HCT116 (cell line): Measurements from ENCODE around the gene ESRRA. TPM values are rescaled to one million over a fixed set of nuclear protein-coding genes. Genes with fewer than 3 reads are reported as not detected.

Experiments used
- ATAC-seq: fragments of 200-7000 bp; cut with Tn5 transposase; 2 replicates; pipeline ENCODE4 v1.9.1; 2020; ENCODE audit warnings: mild to moderate bottlenecking, moderate library complexity
- BruUV-seq: library from RNA; stranded (reverse); fragments of 400-500 nt; replicated peaks from 2 replicates; lab custom pipeline; 2021; lab: Mats Ljungman, UMichigan
- CTCF ChIA-PET: fragments of 300-600 bp; sonication (Branson Sonifier 250); formaldehyde crosslinking; loops from one replicate; lab custom pipeline; 2021; ENCODE audit warnings: antibody characterized with exemption; lab: Charles Lee
- POLR2A ChIA-PET: fragments of 300-600, 350-600 bp; sonication (Branson Sonifier 250); formaldehyde crosslinking; loops from one replicate; lab custom pipeline; 2021; ENCODE audit warnings: antibody characterized with exemption; lab: Charles Lee
- RAD21 ChIA-PET, 2 experiments: fragments of 300-600 bp; sonication (Branson Sonifier 250); formaldehyde crosslinking; loops; one replicate each; lab custom pipeline; 2023; ENCODE audit warnings: low total read pairs in 2 of 2; ENCODE audit not compliant: uncharacterized antibody in 2 of 2, unreplicated experiment in 2 of 2, low non-redundant PET in 1 of 2; lab: Charles Lee
- DNase-seq: peaks from one replicate; pipeline ENCODE4 v3.0.0-alpha.2; 2010; ENCODE audit warnings: low read depth, low spot score
- H2AFZ ChIP-seq: fragments of 200-600 bp; shearing (Covaris generic), sonication (generic); 2 replicates; pipeline ENCODE4 v1.6.1; 2017; ENCODE audit warnings: low read depth, mixed run types, mixed read lengths, antibody characterized with exemption, low read length; ENCODE audit not compliant: poor library complexity, severe bottlenecking
- H3K27ac ChIP-seq: 2 replicates; pipeline ENCODE4 v1.5.1; 2012; ENCODE audit warnings: low read depth, low read length
- H3K27me3 ChIP-seq: fragments of 200-600 bp; sonication (generic); 2 replicates; pipeline ENCODE4 v1.6.1; 2016; ENCODE audit warnings: mixed run types, low read length, mixed read lengths; ENCODE audit not compliant: insufficient read depth
- H3K36me3 ChIP-seq, 2 experiments: fragments of 200-500 bp in 1 of 2; fragments of 200-600 bp in 1 of 2; sonication (Bioruptor generic) in 1 of 2; sonication (generic) in 1 of 2; 2 replicates each; pipeline versions ENCODE4 v1.5.1 to v1.6.1; 2014 to 2016; ENCODE audit warnings: low read length in 2 of 2, inconsistent platforms in 1 of 2, mixed read lengths in 1 of 2, mixed run types in 1 of 2; ENCODE audit not compliant: insufficient read depth in 2 of 2, control insufficient read depth in 1 of 2
- H3K4me1 ChIP-seq, 2 experiments: fragments of 200-600 bp in 1 of 2; sonication (generic) in 1 of 2; 2 replicates each; pipeline versions ENCODE4 v1.5.1 to v1.6.1; 2012 to 2017; ENCODE audit warnings: low read length in 2 of 2, inconsistent platforms in 1 of 2, mild to moderate bottlenecking in 1 of 2, mixed read lengths in 1 of 2, mixed run types in 1 of 2, moderate library complexity in 1 of 2; ENCODE audit not compliant: insufficient read depth in 2 of 2, control insufficient read depth in 1 of 2
- H3K4me2 ChIP-seq: fragments of 200-600 bp; sonication (generic); 2 replicates; pipeline ENCODE4 v1.6.1; 2017; ENCODE audit warnings: mixed run types, low read length, mixed read lengths
- H3K4me3 ChIP-seq, 2 experiments: fragments of 200-600 bp in 1 of 2; sonication (generic) in 1 of 2; replicated peaks in 1 of 2; 2 replicates each; pipeline ENCODE4 v1.5.1; 2011 to 2016; ENCODE audit warnings: low read length in 2 of 2, control low read depth in 1 of 2, low read depth in 1 of 2, mild to moderate bottlenecking in 1 of 2, mixed read lengths in 1 of 2, mixed run types in 1 of 2
- H3K79me2 ChIP-seq: fragments of 200-600 bp; sonication (generic); 2 replicates; pipeline ENCODE4 v1.6.1; 2017; ENCODE audit warnings: mild to moderate bottlenecking, mixed run types, low read length, moderate library complexity, mixed read lengths; ENCODE audit not compliant: insufficient read depth
- H3K9ac ChIP-seq: fragments of 200-600 bp; sonication (generic); 2 replicates; pipeline ENCODE4 v1.6.1; 2016; ENCODE audit warnings: low read length, mixed read lengths
- H3K9me2 ChIP-seq: fragments of 200-600 bp; sonication (generic), shearing (Covaris generic); 2 replicates; pipeline ENCODE4 v1.6.1; 2017; ENCODE audit warnings: mixed run types, mild to moderate bottlenecking, moderate library complexity; ENCODE audit not compliant: insufficient read depth
- H3K9me3 ChIP-seq, 2 experiments: fragments of 200-500 bp in 1 of 2; fragments of 200-600 bp in 1 of 2; sonication (Bioruptor generic) in 1 of 2; sonication (generic) in 1 of 2; 2 replicates each; pipeline ENCODE4 v1.6.1; 2014 to 2017; ENCODE audit warnings: low read length in 2 of 2, mixed read lengths in 2 of 2, inconsistent platforms in 1 of 2, low read depth in 1 of 2, mild to moderate bottlenecking in 1 of 2, mixed run types in 1 of 2, moderate library complexity in 1 of 2; ENCODE audit not compliant: control insufficient read depth in 1 of 2, insufficient read depth in 1 of 2
- H4K20me1 ChIP-seq: fragments of 200-600 bp; sonication (generic), shearing (Covaris generic); 2 replicates; pipeline ENCODE4 v1.6.1; 2017; ENCODE audit warnings: mixed run types, mild to moderate bottlenecking, moderate library complexity; ENCODE audit not compliant: insufficient read depth
- CBX3 ChIP-seq: IDR thresholded peaks from 2 replicates; pipeline ENCODE4 v1.6.1; 2012; ENCODE audit warnings: low read depth
- ELF1 ChIP-seq: IDR thresholded peaks from 2 replicates; pipeline ENCODE4 v1.6.1; 2012; ENCODE audit warnings: low read depth, borderline replicate concordance
- EZH2phosphoT487 ChIP-seq: fragments of 200-600 bp; IDR thresholded peaks from 2 replicates; pipeline ENCODE4 v1.6.1; 2018; ENCODE audit warnings: antibody characterized with exemption, borderline replicate concordance
- FOSL1 ChIP-seq: IDR thresholded peaks from 2 replicates; pipeline ENCODE4 v1.6.1; 2012; ENCODE audit warnings: low read depth
- RAD21 ChIP-seq: IDR thresholded peaks from 2 replicates; pipeline ENCODE4 v1.6.1; 2012; ENCODE audit warnings: low read depth, mild to moderate bottlenecking
- REST ChIP-seq: IDR thresholded peaks from 2 replicates; pipeline ENCODE4 v1.6.1; 2012; ENCODE audit warnings: low read depth
- SP1 ChIP-seq: IDR thresholded peaks from 2 replicates; pipeline ENCODE4 v1.6.1; 2012; ENCODE audit warnings: low read depth
- SRF ChIP-seq: IDR thresholded peaks from 2 replicates; pipeline ENCODE4 v1.6.1; 2012; ENCODE audit warnings: low read depth
- TCF7L2 ChIP-seq: IDR thresholded peaks from 2 replicates; pipeline ENCODE4 v1.7.0; 2011; ENCODE audit warnings: borderline replicate concordance, inconsistent platforms; ENCODE audit not compliant: insufficient read depth, insufficient read length; ENCODE audit errors: extremely low read depth
- ZFX ChIP-seq: fragments of 450-650 bp; IDR thresholded peaks from 2 replicates; pipeline ENCODE4 v1.6.1; 2017
- intact Hi-C: fragments of 100-400 bp; cut with micrococcal nuclease; formaldehyde crosslinking; loops from 2 replicates; pipeline ENCODE4 v1.10.0; 2022
- total RNA-seq: library from RNA; stranded (reverse); gene quantifications from one replicate; pipeline ENCODE4 v1.2.1, GENCODE V29; 2021; ENCODE audit not compliant: unreplicated experiment
- TF ChIP-seq, protein P1 (sequence below): IDR thresholded peaks from 2 replicates; pipeline ENCODE4 v1.6.1; 2012

The ESRRA gene
- total RNA-seq, 1 experiment from 2014 or later, result 62.7 TPM

GRCh38 chr11:64281957-64282770 lies 23.2 kb upstream of the ESRRA start:
- Histone ChIP-seq H3K79me2 (no peaks in the 10 kb centered on the region), H4K20me1 (no peaks in the 10 kb centered on the region), H2AFZ (no peak overlapping the region), H3K9me2 (no peaks in the 10 kb centered on the region), H3K4me2 (no peak overlapping the region), H3K4me3 (no peak overlapping the region), H3K36me3 (no peaks in the 10 kb centered on the region; a peak in 1 of 4 replicates), H3K27ac (no peak overlapping the region), H3K9ac (no peak overlapping the region), H3K9me3 (no peaks in the 10 kb centered on the region), H3K4me1 (peaks cover 14 to 27% of the 10 kb centered on the region in 2 experiments), H3K27me3 (no peaks in the 10 kb centered on the region)
- ChIA-PET RAD21 (no interaction called here), CTCF (no interaction called here), POLR2A (interaction anchor here (1.6 kb wide), 1 partner anchor 19 kb away, joined by 5 read pairs; no protein-coding TSS in a partner anchor)
- no TSS peak for BruUV-seq
- intact Hi-C loops, result no loop called here
- ATAC-seq, result no peak
- no peak for TF ChIP-seq ZFX
- no peak for TF ChIP-seq SP1
- TF ChIP-seq EZH2phosphoT487, result no peak
- no peak for TF ChIP-seq SRF
- TF ChIP-seq RAD21, result no peak
- no peak for TF ChIP-seq TCF7L2
- no peak for TF ChIP-seq CBX3
- TF ChIP-seq ELF1, result no peak
- TF ChIP-seq, protein P1, sequence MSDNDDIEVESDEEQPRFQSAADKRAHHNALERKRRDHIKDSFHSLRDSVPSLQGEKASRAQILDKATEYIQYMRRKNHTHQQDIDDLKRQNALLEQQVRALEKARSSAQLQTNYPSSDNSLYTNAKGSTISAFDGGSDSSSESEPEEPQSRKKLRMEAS, result no peak
- TF ChIP-seq FOSL1, result no peak
- no peak for TF ChIP-seq REST
- DNase-seq, result no peak
